ENCODE results near the gene IRX2. TPM values are rescaled to one million over a fixed set of nuclear protein-coding genes. Genes with fewer than 3 reads are reported as not detected.

IRX2 gene
- total RNA-seq, 2 donors from 2014 or later = 0.28 to 0.54 TPM

DNA sequence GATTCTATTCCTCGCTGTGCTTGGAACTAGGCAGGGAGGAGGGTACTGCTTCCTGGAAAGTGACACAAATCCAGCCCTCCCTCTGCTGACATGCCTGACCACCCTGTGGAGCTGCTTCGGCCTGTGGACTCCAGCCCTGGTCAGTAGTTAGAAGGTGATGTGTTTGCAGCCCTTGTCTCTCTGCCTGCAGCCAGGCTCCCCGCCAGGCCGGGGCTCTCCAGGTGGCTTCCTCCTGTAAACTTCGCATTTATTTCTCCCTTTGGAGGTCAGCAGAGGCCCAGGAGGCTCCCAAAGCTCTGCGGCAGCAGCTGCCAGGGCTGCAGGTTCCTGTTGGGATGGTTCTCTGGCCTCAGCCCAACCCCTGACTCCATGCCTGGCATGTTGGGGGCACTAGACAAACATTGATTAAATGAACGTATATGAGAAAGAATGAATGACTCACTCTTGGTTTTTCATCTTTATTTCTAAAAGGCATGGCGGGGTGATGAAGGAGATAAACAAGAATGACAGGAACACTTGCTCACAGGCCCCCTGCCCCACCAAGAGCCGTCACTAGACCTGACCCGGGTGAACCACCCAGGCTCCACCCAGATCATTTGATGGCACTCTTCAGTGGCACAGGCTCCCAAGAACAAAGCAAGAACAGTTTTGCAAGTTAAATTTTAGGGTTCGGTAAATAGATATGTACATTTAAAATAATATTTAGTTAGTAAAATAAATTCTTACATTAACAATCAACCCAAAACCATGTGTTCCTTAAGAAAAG is 8.4 kb upstream of the IRX2 start:
- H3K36me3 ChIP-seq = no peaks in the 10 kb centered on the region
- H3K27ac ChIP-seq = no peak overlapping the region
- no peaks in the 10 kb centered on the region for H3K9me3 ChIP-seq
- DNase-seq (ENCODE audit: low spot score) (no peak), ATAC-seq (ENCODE audit: insufficient number of reproducible peaks, low FRiP score, low read depth) (no peak)
- H3K4me1 ChIP-seq (ENCODE audit: control insufficient read depth in 1 of 2, low read depth in 2 of 2) = peaks cover 4 to 24% of the 10 kb centered on the region in 2 donors
- TF ChIP-seq CTCF (IDR thresholded peaks at IDR 0.05) = no peak
- H3K4me3 ChIP-seq = no peak overlapping the region
- H3K27me3 ChIP-seq (replicated peaks; ENCODE audit: insufficient read depth) = peaks cover 3% of the 10 kb centered on the region

GRCh38 chr5:2759091-2759490 is 7.6 kb upstream of the IRX2 start:
- no peak overlapping the region for H3K27ac ChIP-seq
- DNase-seq (ENCODE audit: low spot score) (no peak), ATAC-seq (ENCODE audit: insufficient number of reproducible peaks, low FRiP score, low read depth) (no peak)
- H3K27me3 ChIP-seq (replicated peaks; ENCODE audit: insufficient read depth) = peaks cover 3% of the 10 kb centered on the region
- no peak for TF ChIP-seq CTCF (IDR thresholded peaks at IDR 0.05)
- no peaks in the 10 kb centered on the region for H3K9me3 ChIP-seq
- H3K4me3 ChIP-seq = no peak overlapping the region
- H3K4me1 ChIP-seq (ENCODE audit: control insufficient read depth in 1 of 2, low read depth in 2 of 2) = peaks cover 4 to 26% of the 10 kb centered on the region in 2 donors
- H3K36me3 ChIP-seq = no peaks in the 10 kb centered on the region

GRCh38 chr5:2758632-2759031 is 7.2 kb upstream of the IRX2 start:
- Histone ChIP-seq H3K9me3 (no peaks in the 10 kb centered on the region), H3K4me1 (ENCODE audit: control insufficient read depth in 1 of 2, low read depth in 2 of 2) (peaks cover 4 to 26% of the 10 kb centered on the region in 2 donors), H3K4me3 (no peak overlapping the region), H3K27me3 (replicated peaks; ENCODE audit: insufficient read depth) (peaks cover 3% of the 10 kb centered on the region), H3K27ac (no peak overlapping the region), H3K36me3 (no peaks in the 10 kb centered on the region)
- ATAC-seq (ENCODE audit: insufficient number of reproducible peaks, low FRiP score, low read depth) (no peak), DNase-seq (ENCODE audit: low spot score) (no peak)
- TF ChIP-seq CTCF (IDR thresholded peaks at IDR 0.05) = no peak

DNA sequence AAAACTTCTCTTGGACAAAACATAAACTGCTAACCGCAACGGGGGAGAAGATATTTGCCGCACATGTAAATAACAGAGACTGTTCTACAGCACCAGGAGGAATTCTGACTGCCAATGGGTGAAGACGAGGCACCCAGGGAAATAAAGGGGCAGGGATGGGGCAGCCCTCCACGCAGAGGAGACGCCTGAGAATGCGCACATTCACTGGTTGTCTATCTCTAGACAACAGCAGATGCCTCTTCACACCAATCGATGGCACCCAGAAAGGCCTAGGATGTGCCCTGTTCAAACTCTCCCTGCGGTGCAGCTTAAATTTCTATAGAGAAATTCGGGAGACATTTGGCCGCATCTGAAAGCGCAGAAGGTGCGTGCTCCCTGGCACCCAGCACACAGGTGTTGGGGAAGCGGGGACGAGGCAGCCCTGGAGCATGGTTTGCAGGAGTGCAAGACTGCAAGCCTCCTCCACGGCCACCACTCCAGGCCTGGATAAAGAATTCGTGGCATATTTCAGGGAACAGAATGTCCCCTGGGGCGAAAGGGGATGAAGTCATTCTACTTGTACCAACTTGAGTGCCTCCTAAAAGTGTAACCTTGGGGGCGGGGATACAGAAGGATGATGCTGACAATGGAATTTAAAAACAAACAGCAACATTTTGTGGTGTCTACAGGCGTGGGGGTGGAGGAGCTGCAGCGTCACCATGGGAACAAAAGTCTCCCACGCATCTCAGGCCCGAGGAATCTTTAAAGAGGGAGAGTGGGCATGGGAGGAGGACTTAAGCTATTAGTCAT is 6.3 kb upstream of the IRX2 start:
- peaks cover 3% of the 10 kb centered on the region for H3K27me3 ChIP-seq (replicated peaks; ENCODE audit: insufficient read depth)
- H3K4me3 ChIP-seq = no peak overlapping the region
- ATAC-seq (ENCODE audit: insufficient number of reproducible peaks, low FRiP score, low read depth) (no peak), DNase-seq (ENCODE audit: low spot score) (no peak)
- H3K36me3 ChIP-seq = no peaks in the 10 kb centered on the region
- H3K4me1 ChIP-seq (ENCODE audit: control insufficient read depth in 1 of 2, low read depth in 2 of 2) = peaks cover 4 to 26% of the 10 kb centered on the region in 2 donors
- no peak overlapping the region for H3K27ac ChIP-seq
- TF ChIP-seq CTCF (IDR thresholded peaks at IDR 0.05) = no peak
- H3K9me3 ChIP-seq = no peaks in the 10 kb centered on the region

Data from thoracic aorta (tissue), 2 donors.